GM11168 (cell line): ENCODE measurements around the gene MARCHF3.
"Not testable (repeated sequence)": the region's sequence is repeated elsewhere in the genome, so short reads cannot be mapped to it uniquely, and the experiment has no call there.

Source experiments
- in situ Hi-C: fragments of 300-500 bp; cut with MboI; formaldehyde crosslinking; loops from one replicate; pipeline ENCODE4 v1.12.0; 2022; ENCODE audit warnings: low sequenced_read_pairs; ENCODE audit not compliant: unreplicated experiment

MARCHF3 gene

DNA sequence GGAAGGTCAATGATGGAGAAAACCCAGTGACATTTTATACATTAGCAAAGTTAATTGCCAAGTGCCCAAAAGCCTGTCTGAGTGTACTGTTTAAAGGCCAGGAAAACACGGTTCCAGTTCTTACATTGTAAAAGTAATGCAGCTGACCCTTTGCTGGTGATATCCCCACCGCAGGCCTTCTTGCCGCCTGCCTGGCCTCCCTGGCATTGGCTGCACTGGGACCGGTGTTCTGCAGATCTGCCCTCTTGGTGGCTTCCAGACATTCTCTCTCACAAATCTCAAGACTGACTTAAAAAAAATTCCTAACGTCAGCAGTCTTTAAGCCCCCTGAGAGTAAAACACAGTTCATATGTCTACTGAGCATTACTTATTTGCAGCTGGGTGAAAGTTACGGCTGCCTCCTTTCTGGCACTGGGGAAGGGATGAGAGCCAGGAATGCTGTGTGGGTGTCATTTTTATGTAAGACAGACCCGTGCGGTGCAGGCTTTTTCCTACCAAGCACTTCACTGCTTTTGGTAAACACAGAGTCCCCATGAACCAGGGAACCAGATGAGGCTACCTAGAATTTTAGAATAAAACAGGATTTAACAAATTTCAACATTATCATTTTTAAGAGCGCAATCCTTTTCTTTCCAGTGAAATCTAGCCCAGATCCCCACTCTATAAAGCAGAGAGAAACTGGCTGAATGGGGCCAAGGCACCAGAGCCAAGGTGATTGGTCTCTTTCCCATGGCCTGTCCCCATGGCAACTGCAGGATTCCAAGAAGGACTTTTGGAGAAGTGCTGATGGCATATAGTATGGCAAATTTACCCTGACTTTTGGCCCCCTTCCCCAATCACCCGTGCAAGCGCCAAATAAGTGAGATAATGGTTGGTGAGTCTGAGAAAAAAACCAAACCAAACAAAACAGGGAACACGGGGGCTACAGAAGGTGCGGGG, 172.6 kb downstream of the MARCHF3 start:
- in situ Hi-C loops = no loop called here

DNA sequence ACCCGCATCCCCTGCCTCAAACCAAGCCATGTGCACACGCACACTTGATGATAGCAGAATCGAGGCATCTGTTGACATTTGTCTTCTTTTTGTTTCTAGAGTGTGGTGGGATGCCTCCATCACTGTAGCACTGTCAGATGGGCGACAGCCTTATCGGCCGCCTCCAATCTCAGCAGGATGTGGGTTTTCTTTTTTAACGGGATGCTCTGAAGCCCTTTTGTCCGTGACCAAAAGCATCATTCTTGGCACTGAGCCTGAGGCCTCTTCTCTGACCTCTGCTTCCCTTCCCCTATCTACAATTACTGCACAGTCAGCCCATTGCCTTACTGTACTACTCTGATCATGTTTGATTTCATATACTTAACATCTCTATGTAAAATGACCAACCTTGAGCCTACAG, 175.1 kb downstream of the MARCHF3 start:
- in situ Hi-C loops = no loop called here

DNA sequence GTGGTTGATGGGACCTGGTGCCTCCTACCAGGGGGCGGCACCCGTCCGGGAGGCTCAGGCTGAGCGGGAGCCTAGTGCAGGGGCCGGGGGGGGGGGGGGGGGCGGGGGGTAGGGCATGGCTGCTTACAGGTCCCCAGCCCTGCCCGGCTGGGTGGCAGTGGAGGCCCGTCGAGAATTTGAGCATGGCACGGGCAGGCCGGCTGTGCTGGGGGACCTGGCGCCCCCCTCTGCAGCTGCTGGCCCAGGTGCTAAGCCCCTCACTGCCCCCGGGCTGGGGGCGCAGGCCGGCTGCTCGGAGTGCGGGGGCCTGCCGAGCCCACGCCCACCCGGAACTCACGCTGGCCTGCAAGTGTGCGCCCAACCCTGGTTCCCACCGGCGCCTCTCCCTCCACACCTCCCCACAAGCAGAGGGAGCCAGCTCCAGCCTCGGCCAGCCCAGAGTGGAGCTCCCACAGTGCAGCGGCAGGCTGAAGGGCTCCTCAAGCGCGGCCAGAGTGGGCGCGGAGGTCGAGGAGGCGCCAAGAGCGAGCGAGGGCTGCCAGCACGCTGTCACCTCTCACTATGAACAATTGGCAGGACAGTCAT, 175.7 kb downstream of the MARCHF3 start:
- in situ Hi-C loops = no loop called here

DNA sequence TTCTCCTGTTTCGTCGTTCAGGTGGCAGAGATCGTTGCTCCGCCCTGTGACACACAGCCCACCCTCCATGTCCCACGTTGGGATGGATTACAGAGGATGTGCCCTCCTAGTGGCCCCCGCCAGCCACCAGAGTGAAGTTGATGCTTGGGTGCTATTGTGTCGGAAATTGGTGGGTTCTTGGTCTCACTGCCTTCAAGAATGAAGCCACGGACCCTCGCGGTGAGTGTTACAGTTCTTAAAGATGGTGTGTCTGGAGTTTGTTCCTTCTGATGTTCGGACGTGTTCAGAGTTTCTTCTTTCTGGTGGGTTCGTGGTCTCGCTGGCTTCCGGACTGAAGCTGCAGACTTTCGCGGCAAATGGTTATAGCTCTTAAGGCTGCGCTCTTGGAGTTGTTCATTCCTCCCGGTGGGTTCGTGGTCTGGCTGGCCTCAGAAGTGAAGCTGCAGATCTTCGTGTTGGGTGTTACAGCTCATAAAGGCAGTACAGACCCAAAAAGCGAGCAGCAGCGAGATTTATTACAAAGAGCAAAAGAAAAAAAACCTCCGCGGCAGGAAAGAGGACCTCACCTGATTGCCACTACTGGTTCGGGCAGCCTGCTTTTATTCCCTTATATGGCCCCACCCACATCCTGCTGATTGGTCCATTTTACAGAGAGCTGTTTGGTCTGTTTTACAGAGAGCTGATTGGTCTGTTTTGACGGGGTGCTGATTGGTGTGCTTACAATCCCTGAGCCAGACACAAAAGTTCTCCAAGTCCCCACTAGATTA, 176.6 kb downstream of the MARCHF3 start:
- in situ Hi-C loops = not testable (repeated sequence)

GRCh38 chr5:126852841-126853271, 177.5 kb downstream of the MARCHF3 start:
- in situ Hi-C loops = no loop called here

DNA sequence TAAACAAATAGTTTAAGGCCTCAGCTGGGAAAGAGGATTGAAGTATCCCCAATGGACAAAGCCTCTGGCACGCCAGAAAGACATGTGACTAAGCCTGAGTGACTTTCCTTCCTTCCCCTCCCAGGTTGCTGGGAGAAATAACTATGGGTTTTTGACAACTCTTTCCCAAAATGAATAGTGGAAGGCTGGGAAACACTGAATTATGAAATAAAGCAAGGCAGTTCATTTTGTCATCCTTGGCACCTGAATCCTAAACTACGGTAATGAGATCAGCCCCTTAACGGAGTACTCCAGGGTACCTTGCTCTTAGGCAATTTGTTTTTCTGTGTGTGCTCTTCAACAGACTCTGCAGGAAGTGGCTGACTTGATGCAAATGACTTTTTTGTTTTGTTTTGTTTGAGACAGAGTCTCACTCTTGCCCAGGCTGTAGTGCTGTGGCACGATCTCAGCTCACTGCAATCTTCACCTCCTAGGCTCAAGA, 178.2 kb downstream of the MARCHF3 start:
- in situ Hi-C loops = no loop called here

GRCh38 chr5:126851501-126852011, 178.8 kb downstream of the MARCHF3 start:
- in situ Hi-C loops = no loop called here

GRCh38 chr5:126849101-126849678, 181.2 kb downstream of the MARCHF3 start:
- in situ Hi-C loops = no loop called here

DNA sequence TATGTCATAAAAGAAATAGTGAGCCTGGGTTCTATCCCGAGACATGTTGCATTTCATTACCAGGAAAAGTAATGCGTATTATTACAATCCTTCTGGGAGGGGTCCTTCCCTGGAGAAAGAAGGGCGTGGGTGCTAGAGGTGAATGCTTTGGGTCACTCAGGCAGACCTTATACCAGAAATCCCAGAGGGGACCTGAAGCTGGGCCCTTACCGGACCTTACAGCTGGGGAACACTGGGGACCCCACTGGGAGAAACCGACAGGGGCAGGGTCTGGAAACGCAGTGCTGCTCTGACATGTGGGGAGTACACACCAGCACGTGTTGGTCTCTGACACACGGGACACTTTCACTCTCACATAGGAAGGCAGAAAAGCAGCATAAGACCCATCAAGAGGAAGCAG, 182.1 kb downstream of the MARCHF3 start:
- in situ Hi-C loops = no loop called here

GRCh38 chr5:126847826-126848251, 182.5 kb downstream of the MARCHF3 start:
- in situ Hi-C loops = no loop called here

- in situ Hi-C loops = no loop called here
Measured at GRCh38 chr5:126847456-126847820, 182.9 kb downstream of the MARCHF3 start.

- in situ Hi-C loops = no loop called here
Measured at GRCh38 chr5:126846744-126847455, 183.5 kb downstream of the MARCHF3 start.

DNA sequence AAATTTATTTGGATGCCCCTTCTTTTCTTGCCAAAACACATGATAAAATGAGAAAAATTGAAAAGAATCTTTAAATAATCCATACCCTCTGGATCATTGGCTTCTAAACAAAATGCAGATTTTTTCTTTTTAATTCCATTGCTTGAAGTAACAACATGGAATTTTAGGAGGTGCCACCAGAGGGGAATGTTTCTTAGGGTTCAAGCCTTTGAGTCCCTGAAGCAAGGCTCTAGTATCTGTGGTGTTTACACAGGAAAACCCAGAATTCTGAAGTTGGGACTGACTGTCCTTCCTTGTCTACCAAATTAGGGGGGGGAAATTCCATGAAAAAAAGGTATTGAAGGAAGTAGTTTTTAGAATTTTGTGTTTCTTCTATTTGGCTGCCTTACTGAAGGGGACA, 184.0 kb downstream of the MARCHF3 start:
- in situ Hi-C loops = no loop called here

GRCh38 chr5:126845470-126846070, 184.8 kb downstream of the MARCHF3 start:
- in situ Hi-C loops = not testable (repeated sequence)

DNA sequence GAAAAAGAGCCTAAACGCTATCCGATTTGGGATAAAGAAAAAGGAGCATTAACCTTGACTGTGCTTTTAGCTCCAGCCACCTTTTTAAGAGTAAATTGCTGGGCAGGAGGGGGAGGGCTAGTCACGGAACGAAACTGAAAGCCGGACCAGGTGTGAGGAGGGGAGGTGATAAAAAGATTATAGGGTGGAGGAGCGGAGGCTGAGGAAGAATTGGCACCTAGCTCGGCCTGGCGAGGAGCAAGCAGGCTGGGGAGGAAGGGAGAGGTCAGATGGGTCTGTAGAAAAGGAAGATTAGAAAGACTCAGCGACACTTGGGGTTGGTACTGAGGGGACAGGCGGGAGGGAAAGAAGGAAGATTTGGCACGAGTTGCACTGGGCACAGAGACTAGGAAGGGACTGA, 187.0 kb downstream of the MARCHF3 start:
- in situ Hi-C loops = not testable (repeated sequence)

- in situ Hi-C loops = not testable (repeated sequence)
Measured at GRCh38 chr5:126839407-126839806, 191.0 kb downstream of the MARCHF3 start.

DNA sequence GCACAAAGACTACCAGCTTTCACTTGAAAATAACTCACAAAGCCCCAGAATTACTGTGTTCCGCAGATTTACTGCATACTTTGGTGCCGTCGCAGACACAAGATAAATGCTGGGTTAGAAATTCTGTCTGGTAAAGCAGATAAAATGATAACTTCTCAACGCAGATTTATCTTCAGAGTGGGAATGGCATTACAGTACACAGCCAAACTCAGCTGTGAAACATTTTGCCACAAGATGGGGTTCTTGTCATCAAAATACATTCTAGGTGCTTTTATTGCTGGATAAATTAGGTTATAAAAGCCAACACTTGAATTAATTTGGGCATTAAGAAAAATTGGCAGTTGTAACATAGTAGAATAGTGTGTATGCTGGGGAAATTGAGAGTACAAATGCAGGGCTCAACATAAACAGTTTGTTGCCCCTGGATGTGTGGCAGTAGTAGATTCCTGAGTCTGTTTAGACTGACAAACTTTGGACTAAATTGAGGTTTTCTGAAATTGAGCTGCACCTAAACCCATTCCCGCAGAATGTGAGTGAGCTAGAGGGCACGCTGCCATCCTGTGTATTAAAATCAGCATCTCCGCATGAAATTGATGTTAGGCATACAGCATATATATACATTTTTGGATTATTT, 192.3 kb downstream of the MARCHF3 start:
- in situ Hi-C loops = no loop called here

DNA sequence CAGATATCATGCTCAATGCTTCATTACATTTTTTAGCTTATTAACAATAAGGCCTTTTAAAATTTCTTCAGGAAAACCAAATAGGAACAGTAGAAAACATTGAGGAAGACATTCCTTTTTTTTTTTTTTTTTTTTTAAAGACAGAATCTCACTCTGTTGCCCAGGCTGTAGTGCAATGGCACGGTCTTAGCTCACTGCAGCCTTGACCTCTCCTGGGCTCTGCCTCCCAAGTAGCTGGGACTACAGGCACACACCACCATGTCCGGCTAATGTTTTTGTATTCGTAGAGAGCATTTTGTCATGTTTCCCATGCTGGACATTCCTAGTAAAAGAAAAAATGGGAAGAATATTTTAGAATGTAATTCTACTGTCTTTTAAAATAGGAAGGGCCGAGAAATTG, 193.1 kb downstream of the MARCHF3 start:
- in situ Hi-C loops = no loop called here

GRCh38 chr5:126836778-126837177, 193.6 kb downstream of the MARCHF3 start:
- in situ Hi-C loops = no loop called here
